ENCODE measurements around the gene DTX1.

DTX1 gene

GRCh38 chr12:113051759-113052158 is 4.8 kb upstream of the DTX1 start:
- TF ChIP-seq PAX5 (IDR thresholded peaks at IDR 0.05; ENCODE audit: insufficient read depth, low read length, severe bottlenecking) (no peak), POLR2A (IDR thresholded peaks at IDR 0.05; ENCODE audit: low read depth, low read length) (no peak), SPI1 (IDR thresholded peaks at IDR 0.05; ENCODE audit: low read depth, low read length) (no peak), POU2F2 (IDR thresholded peaks at IDR 0.05; ENCODE audit: low read depth, low read length) (no peak), POLR2AphosphoS5 (IDR thresholded peaks at IDR 0.05; ENCODE audit: low read depth, low read length) (no peak), TAF1 (IDR thresholded peaks at IDR 0.05; ENCODE audit: low read depth, low read length) (no peak)
- DNase-seq (ENCODE audit: insufficient read length, low spot score) (no peak), FAIRE-seq (no peak)

- DNase-seq (ENCODE audit: insufficient read length, low spot score) (no peak), FAIRE-seq (peak; percentile 40)
- TF ChIP-seq POLR2A (IDR thresholded peaks at IDR 0.05; ENCODE audit: low read depth, low read length) (no peak), PAX5 (IDR thresholded peaks at IDR 0.05; ENCODE audit: insufficient read depth, low read length, severe bottlenecking) (no peak), SPI1 (IDR thresholded peaks at IDR 0.05; ENCODE audit: low read depth, low read length) (no peak), POU2F2 (IDR thresholded peaks at IDR 0.05; ENCODE audit: low read depth, low read length) (no peak), TAF1 (IDR thresholded peaks at IDR 0.05; ENCODE audit: low read depth, low read length) (no peak), POLR2AphosphoS5 (IDR thresholded peaks at IDR 0.05; ENCODE audit: low read depth, low read length) (no peak)
These were observed 4.2 kb upstream of the DTX1 start for GRCh38 chr12:113052326-113052725.

GRCh38 chr12:113054948-113055486 is 1.5 kb upstream of the DTX1 start:
- FAIRE-seq (peak; percentile 78), DNase-seq (ENCODE audit: insufficient read length, low spot score) (no peak)
- TF ChIP-seq PAX5 (IDR thresholded peaks at IDR 0.05; ENCODE audit: insufficient read depth, low read length, severe bottlenecking) (no peak), SPI1 (IDR thresholded peaks at IDR 0.05; ENCODE audit: low read depth, low read length) (no peak), POLR2A (IDR thresholded peaks at IDR 0.05; ENCODE audit: low read depth, low read length) (no peak), POU2F2 (IDR thresholded peaks at IDR 0.05; ENCODE audit: low read depth, low read length) (no peak), TAF1 (IDR thresholded peaks at IDR 0.05; ENCODE audit: low read depth, low read length) (no peak), POLR2AphosphoS5 (IDR thresholded peaks at IDR 0.05; ENCODE audit: low read depth, low read length) (no peak)

GRCh38 chr12:113055594-113056380 is 743 bp upstream of the DTX1 start:
- DNase-seq (ENCODE audit: insufficient read length, low spot score) (no peak), FAIRE-seq (peak; percentile 5)
- TF ChIP-seq TAF1 (IDR thresholded peaks at IDR 0.05; ENCODE audit: low read depth, low read length) (no peak), PAX5 (IDR thresholded peaks at IDR 0.05; ENCODE audit: insufficient read depth, low read length, severe bottlenecking) (no peak), POLR2A (IDR thresholded peaks at IDR 0.05; ENCODE audit: low read depth, low read length) (no peak), POU2F2 (IDR thresholded peaks at IDR 0.05; ENCODE audit: low read depth, low read length) (no peak), SPI1 (IDR thresholded peaks at IDR 0.05; ENCODE audit: low read depth, low read length) (no peak), POLR2AphosphoS5 (IDR thresholded peaks at IDR 0.05; ENCODE audit: low read depth, low read length) (no peak)

- FAIRE-seq (peak; percentile 76), DNase-seq (ENCODE audit: insufficient read length, low spot score) (no peak)
- no peak for TF ChIP-seq POU2F2 (IDR thresholded peaks at IDR 0.05; ENCODE audit: low read depth, low read length)
- no peak for TF ChIP-seq TAF1 (IDR thresholded peaks at IDR 0.05; ENCODE audit: low read depth, low read length)
- no peak for TF ChIP-seq POLR2A (IDR thresholded peaks at IDR 0.05; ENCODE audit: low read depth, low read length)
- no peak for TF ChIP-seq PAX5 (IDR thresholded peaks at IDR 0.05; ENCODE audit: insufficient read depth, low read length, severe bottlenecking)
- no peak for TF ChIP-seq POLR2AphosphoS5 (IDR thresholded peaks at IDR 0.05; ENCODE audit: low read depth, low read length)
- no peak for TF ChIP-seq SPI1 (IDR thresholded peaks at IDR 0.05; ENCODE audit: low read depth, low read length)
These were observed 224 bp upstream of the DTX1 start for GRCh38 chr12:113056381-113056630.

GRCh38 chr12:113057565-113058485 is 1.3 kb downstream of the DTX1 start:
- no peak for TF ChIP-seq PAX5 (IDR thresholded peaks at IDR 0.05; ENCODE audit: insufficient read depth, low read length, severe bottlenecking)
- 0 out of 2 replicates have a peak, but pooled peaks have one; percentile 1 for TF ChIP-seq SPI1 (IDR thresholded peaks at IDR 0.05; ENCODE audit: low read depth, low read length)
- TF ChIP-seq TAF1 (IDR thresholded peaks at IDR 0.05; ENCODE audit: low read depth, low read length), result no peak
- no peak for TF ChIP-seq POLR2AphosphoS5 (IDR thresholded peaks at IDR 0.05; ENCODE audit: low read depth, low read length)
- no peak for FAIRE-seq

GRCh38 chr12:113058553-113058952 is 2.0 kb downstream of the DTX1 start:
- DNase-seq (ENCODE audit: insufficient read length, low spot score), result no peak
- no peak for FAIRE-seq
- TF ChIP-seq POLR2A (IDR thresholded peaks at IDR 0.05; ENCODE audit: low read depth, low read length), result no peak
- peak; percentile 76 for TF ChIP-seq SPI1 (IDR thresholded peaks at IDR 0.05; ENCODE audit: low read depth, low read length)
- no peak for TF ChIP-seq TAF1 (IDR thresholded peaks at IDR 0.05; ENCODE audit: low read depth, low read length)

More at GRCh38 chr12:113057565-113058485, 1.3 kb downstream of the DTX1 start:
- no peak for DNase-seq (ENCODE audit: insufficient read length, low spot score)

GRCh38 chr12:113059071-113059595 is 2.6 kb downstream of the DTX1 start:
- DNase-seq (ENCODE audit: insufficient read length, low spot score) (no peak), FAIRE-seq (peak; percentile 74)
- no peak for TF ChIP-seq POLR2AphosphoS5 (IDR thresholded peaks at IDR 0.05; ENCODE audit: low read depth, low read length)
- no peak for TF ChIP-seq TAF1 (IDR thresholded peaks at IDR 0.05; ENCODE audit: low read depth, low read length)
- TF ChIP-seq SPI1 (IDR thresholded peaks at IDR 0.05; ENCODE audit: low read depth, low read length), result no peak

- no peak for DNase-seq (ENCODE audit: insufficient read length, low spot score)
- TF ChIP-seq SPI1 (IDR thresholded peaks at IDR 0.05; ENCODE audit: low read depth, low read length) (0 out of 2 replicates have a peak, but pooled peaks have one; percentile 25), POU2F2 (IDR thresholded peaks at IDR 0.05; ENCODE audit: low read depth, low read length) (no peak)
- peak; percentile 64 for FAIRE-seq
These were observed 3.9 kb downstream of the DTX1 start for GRCh38 chr12:113060336-113060960.

Data from GM12891 (cell line).